ENCODE data around the gene VPS72.

The VPS72 gene

GRCh38 chr1:151187205-151187604 lies 2.8 kb downstream of the VPS72 start:
- no peak for ATAC-seq
- DNase-seq: no peak

GRCh38 chr1:151184211-151184610 lies 5.8 kb downstream of the VPS72 start:
- ATAC-seq: no peak
- DNase-seq: no peak

GRCh38 chr1:151176514-151177045 lies 13.4 kb downstream of the VPS72 start:
- ATAC-seq (no peak), DNase-seq (no peak)

GRCh38 chr1:151175863-151176262 lies 14.1 kb downstream of the VPS72 start, which contains the start of gene TMOD4:
TSS of gene TMOD4 (minus strand) at chr1:151175981. CDS start at chr1:151174875, 1,106 bp downstream.
- no peak for ATAC-seq
- no peak for DNase-seq

- no peak for DNase-seq
These were observed 14.8 kb downstream of the VPS72 start for GRCh38 chr1:151175041-151175741.

DNA sequence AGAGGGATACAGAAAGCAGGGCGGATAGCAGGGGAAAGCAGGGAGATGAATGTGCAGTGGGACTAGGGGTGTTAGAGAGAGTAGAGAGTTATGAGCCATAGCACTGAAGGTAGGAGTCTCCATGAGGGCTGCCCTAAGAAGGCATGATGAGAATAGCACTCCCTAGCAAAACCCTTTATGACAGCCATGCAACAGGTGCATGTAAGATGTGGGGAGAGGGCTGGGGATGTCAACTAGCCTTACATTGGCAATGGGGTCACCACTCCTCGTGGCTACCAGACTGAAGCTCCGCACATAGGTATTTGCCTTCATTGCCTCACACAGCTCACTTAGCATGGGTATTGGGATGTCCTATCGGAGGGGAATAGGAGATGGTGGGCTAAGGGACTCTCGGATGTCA lies 18.8 kb downstream of the VPS72 start:
- DNase-seq (no peak), ATAC-seq (no peak)

More at GRCh38 chr1:151175041-151175741, 14.8 kb downstream of the VPS72 start:
- no peak for ATAC-seq

DNA sequence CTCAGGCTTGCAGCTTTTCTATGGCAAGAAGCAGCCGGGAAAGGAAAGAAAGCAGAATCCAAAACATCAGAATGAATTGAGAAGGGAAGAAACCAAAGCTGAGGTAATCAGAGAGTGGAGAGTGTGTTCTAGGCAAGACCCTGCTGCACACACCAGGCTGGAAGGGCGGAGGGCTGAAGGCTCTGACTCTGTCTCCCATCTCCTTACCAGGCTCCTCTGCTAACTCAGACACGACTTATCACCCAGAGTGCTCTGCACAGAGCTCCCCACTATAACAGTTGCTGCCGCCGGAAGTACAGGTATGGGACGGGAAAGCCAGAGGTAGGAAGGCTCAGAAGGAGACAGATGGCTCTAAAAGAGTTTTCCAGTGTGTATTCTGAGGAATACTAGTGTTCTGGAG lies 22.9 kb downstream of the VPS72 start:
- no peak for DNase-seq
- no peak for ATAC-seq

DNA sequence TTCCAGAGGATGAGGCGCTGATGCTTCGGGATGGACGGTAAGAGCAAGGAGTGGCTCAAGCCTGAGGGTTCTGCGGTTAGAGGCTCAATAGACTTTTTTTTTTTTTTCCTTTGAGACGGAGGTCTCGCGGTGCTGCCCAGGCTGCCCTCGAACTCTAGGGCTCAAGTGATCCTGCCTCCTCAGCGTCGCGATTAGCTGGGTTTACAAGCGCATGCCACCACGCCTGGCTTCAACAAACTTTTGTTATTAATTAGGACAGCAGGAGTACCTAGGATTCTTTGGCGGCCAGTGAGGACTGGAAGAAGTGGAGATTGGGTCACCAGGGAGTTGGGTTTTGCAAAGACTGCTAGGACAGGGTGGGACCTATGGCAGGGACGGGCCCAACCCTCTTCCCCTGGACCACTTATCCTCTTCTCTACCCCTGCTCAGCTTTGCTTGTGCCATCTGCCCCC lies 23.5 kb downstream of the VPS72 start:
- DNase-seq (no peak), ATAC-seq (no peak)

GRCh38 chr1:151165738-151166504 lies 24.1 kb downstream of the VPS72 start, which contains the start of the genes LYSMD1 and SCNM1:
TSS of gene LYSMD1 (minus strand) at chr1:151165902. CDS start at chr1:151165258, 644 bp downstream.
TSS of gene SCNM1 (plus strand) at chr1:151166144. CDS start at chr1:151166153, 9 bp downstream.
- peak; percentile 96 for ATAC-seq

GRCh38 chr1:151165281-151165737 lies 24.7 kb downstream of the VPS72 start:
- ATAC-seq (no peak), DNase-seq (peak; percentile 17)

More at GRCh38 chr1:151165738-151166504, 24.1 kb downstream of the VPS72 start, which contains the start of the genes LYSMD1 and SCNM1:
- peak; percentile 94 for DNase-seq

- ATAC-seq (no peak), DNase-seq (no peak)
These were observed 25.2 kb downstream of the VPS72 start for GRCh38 chr1:151164732-151165280.

DNA sequence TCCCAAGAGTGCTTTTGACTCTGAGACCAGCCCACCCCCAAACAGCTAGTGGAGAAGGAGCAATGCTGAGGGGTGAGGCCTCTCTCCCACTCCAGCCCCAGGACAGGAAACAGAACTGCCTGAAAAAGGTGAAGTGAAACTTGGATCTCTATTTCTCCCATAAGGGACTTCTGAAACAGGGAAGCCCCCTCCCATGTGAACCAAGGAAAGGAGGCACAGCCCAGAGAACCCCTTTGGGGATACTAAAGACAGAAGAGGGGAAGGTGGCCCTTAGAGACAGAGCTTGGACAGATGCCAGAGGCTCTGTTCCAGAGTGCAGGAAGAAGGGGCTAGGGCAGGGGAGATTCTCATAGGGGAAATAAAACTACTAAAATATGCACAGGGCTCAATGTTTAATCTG lies 30.6 kb downstream of the VPS72 start:
- DNase-seq: no peak
- no peak for ATAC-seq

GRCh38 chr1:151158751-151159251 lies 31.2 kb downstream of the VPS72 start:
- DNase-seq: peak; percentile 31
- no peak for ATAC-seq

DNA sequence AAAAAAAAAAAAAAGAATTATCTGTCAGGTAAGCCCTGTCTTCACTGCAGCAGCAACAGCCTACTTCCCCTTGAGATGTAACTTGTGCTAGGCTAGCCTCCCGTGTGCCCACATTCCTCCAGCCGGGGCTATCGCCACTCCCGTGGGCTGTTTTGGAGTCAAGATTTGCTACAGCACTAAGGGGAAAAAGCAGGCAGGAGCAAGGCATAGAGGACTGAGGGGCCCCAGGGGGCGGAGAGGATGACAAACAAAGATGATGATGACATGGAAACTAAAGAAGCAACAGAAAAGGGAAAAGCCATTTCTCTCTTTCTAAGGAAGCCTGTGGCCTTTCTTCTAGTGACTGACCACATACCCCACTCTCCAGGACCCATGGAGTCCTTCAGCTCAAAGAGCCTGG lies 31.7 kb downstream of the VPS72 start:
- peak; percentile 75 for DNase-seq

GRCh38 chr1:151157067-151157531 lies 32.9 kb downstream of the VPS72 start:
- peak; percentile 53 for ATAC-seq
- DNase-seq: peak; percentile 74

More for the DNA sequence above, 31.7 kb downstream of the VPS72 start:
- ATAC-seq: peak; percentile 45

DNA sequence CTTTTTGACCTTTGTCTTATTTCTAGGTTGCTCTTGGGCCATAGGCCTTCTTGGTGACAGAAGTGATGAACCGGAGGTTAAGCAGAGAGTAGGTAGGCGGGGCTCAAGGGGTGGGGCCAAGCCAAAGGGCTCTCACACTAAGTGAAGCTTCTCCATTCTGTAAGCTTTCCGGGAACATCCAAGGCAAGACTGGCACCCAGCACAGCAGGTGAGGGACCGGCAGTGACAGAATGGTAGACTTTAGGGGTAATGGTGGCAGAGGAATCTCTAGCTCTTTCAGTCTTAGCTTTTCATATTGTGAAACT lies 33.5 kb downstream of the VPS72 start, which contains the start of gene TNFAIP8L2:
Gene TNFAIP8L2, plus strand, starts transcription at position 135 of the 305 bp plus-strand sequence. CDS start 2,049 bp downstream, outside the sequence.
- peak; percentile 86 for DNase-seq
- peak; percentile 82 for ATAC-seq

DNA sequence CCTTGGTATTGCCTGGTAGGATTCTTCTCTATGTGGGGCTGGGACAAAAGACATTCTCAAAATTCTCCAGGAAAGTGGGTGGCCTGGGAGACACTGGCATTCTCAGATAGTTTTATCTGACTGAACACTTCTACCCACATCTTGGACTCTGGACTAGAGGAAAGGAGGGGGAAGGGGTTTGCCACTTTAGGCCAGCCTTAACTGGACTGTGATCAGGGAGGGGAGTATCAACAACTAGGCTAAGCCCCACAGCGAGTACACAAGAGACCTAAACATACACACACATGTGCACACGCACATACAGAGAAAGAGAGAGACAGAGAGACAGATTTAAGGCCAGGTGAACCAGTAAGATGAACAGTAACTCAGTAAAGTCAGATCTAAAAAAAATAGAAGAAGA lies 42.3 kb downstream of the VPS72 start:
- no peak for DNase-seq
- ATAC-seq: no peak

GRCh38 chr1:151147132-151147503 lies 42.9 kb downstream of the VPS72 start:
- ATAC-seq: no peak

DNA sequence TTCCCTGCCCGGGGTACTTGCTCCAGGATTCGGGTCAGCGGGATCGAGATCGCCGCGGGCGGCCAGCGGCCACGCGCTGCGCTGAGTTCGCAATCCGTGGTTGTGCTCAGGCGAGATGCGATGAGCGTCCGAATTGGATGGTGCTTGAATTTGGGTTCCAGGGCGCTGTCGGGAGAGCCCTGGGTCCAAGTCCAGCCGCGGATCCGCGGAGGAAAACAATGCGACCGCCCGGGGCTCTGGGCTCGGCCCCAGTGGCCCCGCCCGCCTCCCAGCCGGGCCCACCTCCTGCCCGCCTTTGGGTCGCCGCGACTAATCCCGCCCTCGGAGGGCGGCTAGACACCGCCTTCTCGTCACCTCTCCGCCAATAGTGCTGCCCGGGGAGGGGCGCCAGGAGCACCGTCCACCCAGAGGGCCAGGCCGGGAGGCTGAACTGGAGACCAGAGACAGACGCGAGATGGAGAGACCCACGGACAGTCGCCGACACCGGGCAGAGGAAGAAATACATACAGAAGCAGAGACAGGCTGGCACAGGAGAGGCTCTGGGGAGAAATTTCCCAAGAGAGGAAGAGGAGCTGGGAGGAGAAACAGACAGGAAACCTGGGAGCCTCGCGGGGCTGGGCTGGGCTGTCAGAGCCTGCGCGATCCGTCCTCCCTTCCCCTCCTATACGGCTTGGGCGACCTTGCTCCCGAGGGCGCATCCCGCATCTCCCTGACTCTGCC lies 43.4 kb downstream of the VPS72 start, which contains the start of gene SEMA6C:
Gene SEMA6C, minus strand, starts transcription at position 220 of the 720 bp plus-strand sequence. CDS start 4,010 bp downstream, outside the sequence.
- ATAC-seq (peak; percentile 100), DNase-seq (peak; percentile 90)

More at GRCh38 chr1:151147132-151147503, 42.9 kb downstream of the VPS72 start:
- DNase-seq: no peak

GRCh38 chr1:151146072-151146411 lies 44.0 kb downstream of the VPS72 start:
- no peak for DNase-seq
- no peak for ATAC-seq
